ENCODE data around the gene DNM3.

DNA sequence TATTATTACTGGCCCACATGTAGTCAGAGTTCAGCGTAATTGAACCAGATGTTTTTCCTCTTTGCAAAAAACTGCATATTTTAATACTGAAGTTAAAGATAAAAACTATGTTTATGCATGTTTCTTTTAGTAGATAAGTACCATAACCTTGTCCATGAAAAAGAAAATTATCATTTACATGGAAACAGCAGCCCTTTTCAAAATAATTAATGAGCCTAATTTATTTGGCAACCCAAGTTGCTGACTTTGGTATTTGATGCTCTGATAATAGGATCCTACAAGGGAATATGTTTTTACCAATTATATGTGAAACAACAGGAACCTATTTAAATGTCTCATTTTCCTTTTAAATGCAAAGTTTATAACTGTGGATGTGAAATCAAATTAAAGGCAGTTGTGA, 297.9 kb downstream of the DNM3 start:
- TF ChIP-seq POLR2A (IDR thresholded peaks at IDR 0.05; ENCODE audit: low read length), result no peak
- no peak for TF ChIP-seq GATA1 (IDR thresholded peaks at IDR 0.05; ENCODE audit: low read depth, low read length)
